Measurements from ENCODE around the gene ADK. TPM values are rescaled to one million over a fixed set of nuclear protein-coding genes. Genes with fewer than 3 reads are reported as not detected.

Gene ADK
- total RNA-seq, 1 experiment from 2014 or later, result 26.5 TPM

DNA sequence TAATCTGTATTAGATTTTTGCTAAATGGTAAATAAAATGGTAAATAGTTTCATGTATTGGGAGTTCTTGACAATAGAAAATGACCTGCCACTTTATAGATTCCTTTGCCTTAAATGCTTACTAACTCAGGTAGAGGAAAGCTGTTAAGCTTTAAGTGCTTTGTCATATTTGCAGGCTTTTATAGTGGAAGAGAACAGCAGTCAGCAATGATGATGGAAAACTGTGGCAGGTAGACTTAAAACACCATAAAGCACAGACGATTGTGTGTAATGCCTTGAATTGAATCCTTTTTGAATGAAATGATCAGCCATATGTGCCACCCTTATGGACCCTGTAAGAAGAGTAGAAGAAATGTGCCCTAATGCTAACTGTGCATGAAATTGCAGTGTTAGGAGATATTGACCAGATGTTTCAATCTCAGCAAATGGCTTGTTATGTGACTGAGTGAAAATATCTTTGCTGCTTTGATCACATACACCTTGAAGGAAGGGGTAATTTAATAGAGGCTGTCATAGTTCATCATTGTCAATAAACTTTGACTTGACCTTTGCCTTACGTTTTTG is 230.4 kb downstream of the ADK start:
- H3K36me3 ChIP-seq, result no peaks in the 10 kb centered on the region
- H3K4me3 ChIP-seq, result no peak overlapping the region

DNA sequence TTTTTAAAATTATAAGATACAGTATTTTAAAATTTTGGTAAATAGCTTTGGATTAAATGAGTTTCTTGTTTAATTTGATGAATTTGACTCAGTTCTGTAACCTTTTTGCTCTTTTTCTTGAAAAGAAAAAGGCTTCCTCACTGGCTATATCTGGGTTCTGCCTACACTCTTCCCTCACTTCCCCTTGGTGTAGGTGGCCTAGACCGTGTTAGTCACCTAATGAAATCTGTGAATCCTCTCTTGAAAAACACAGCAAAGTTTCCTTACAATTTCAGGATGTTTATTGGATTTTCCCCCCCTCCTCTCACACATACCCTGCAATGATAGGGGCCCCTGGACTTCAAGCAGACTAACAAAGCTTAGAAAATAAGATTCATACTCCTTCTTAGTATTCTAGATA is 231.6 kb downstream of the ADK start:
- DNase-seq, result no peak

More for the DNA sequence above, 230.4 kb downstream of the ADK start:
- Histone ChIP-seq H3K27me3 (no peaks in the 10 kb centered on the region), H3K9me3 (no peaks in the 10 kb centered on the region)
- DNase-seq, result no peak

DNA sequence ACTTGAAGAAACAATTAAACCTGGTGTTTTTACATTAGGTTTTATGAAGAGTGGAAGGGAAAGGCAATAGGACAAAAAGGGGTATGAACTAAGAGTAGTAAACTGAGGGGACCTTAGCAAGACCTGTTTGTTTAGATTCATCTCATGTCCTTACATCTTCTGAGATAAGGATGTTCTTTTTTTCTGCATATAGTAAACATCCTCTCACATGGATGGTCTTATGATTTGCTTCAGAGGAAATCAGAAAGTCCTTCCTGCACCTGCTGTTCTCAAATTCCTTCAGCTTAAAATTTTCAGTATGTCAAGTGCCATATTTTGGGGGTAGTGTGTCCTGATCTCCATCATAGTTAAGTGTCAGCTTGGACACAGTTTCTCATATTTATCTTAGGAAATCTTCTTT is 232.6 kb downstream of the ADK start:
- H3K36me3 ChIP-seq, result no peaks in the 10 kb centered on the region
- DNase-seq, result no peak
- H3K4me3 ChIP-seq, result no peak overlapping the region
- H3K9me3 ChIP-seq, result no peaks in the 10 kb centered on the region
- no peaks in the 10 kb centered on the region for H3K27me3 ChIP-seq

More for the DNA sequence above, 231.6 kb downstream of the ADK start:
- Histone ChIP-seq H3K27me3 (no peaks in the 10 kb centered on the region), H3K9me3 (no peaks in the 10 kb centered on the region), H3K36me3 (no peaks in the 10 kb centered on the region), H3K4me3 (no peak overlapping the region)

DNA sequence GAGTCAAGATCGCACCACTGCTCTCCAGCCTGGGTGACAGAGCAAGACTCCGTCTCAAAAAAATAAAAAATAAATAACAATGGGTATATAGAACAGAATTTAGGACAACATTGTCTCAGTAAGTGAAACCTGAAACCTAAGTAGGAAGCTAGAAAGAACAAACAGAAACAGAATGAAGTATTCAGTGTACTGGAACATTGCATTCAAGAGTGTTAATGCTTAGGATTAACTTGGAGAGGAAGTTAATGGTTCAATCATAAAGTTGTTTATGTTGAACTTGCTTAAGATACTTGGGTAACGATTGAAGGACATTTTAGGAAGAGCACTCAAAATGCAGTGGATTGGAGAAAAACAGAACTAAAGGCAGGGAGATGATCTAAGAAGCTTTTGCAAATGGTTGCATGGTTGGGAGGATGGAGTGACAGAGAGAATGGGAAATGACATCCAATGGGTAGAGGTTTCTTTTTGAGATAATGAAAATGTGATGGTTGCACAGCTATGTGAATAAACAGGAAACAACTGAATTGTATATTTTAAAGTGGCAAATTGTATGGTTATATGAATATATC is 233.7 kb downstream of the ADK start:
- Histone ChIP-seq H3K27me3 (no peaks in the 10 kb centered on the region), H3K36me3 (no peaks in the 10 kb centered on the region), H3K4me3 (no peak overlapping the region), H3K9me3 (no peaks in the 10 kb centered on the region)
- DNase-seq, result no peak

DNA sequence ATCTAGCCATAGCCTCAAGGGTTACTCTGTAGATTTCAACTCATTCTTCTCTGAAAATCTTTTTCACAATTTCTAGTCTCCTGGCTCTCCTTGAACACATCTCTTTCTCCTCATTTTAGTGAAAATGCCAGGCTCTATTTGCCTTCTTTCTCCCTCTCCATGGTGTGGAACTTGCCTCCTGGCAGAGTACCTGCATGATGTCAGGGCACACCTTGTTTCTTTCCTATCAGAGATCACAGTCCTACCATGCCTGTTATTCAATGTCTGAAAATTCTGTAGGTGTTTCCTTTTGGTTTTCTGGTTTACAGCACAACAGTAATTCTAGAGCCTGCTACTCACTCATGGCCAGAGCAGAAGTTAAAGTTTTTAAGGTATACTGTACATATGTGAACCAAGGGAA is 237.8 kb downstream of the ADK start:
- Histone ChIP-seq H3K4me3 (no peak overlapping the region), H3K36me3 (no peaks in the 10 kb centered on the region; the same call in 1 of the 2 replicates), H3K27me3 (no peaks in the 10 kb centered on the region), H3K9me3 (no peaks in the 10 kb centered on the region; the same call in none of the 2 replicates)
- no peak for DNase-seq

DNA sequence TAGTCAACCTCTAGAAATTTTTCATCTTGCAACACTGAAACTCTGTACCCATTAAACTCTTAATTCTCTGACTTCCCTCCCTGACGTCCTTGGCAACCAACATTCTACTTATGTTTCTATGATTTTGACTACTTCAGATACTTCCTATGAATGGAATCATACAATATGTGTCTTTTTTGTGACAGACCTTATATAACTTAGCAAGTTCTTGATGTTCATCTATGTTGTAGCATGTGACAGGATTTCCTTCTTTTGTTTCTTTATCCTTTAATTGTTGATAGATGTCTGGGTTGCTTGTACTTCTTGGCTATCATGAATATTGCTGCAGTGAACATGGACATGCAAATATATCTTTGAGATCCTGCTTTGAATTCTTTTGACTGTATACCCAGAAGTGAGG is 240.8 kb downstream of the ADK start:
- H3K36me3 ChIP-seq, result no peaks in the 10 kb centered on the region; the same call in 1 of the 2 replicates
- no peak overlapping the region for H3K4me3 ChIP-seq
- H3K9me3 ChIP-seq, result no peaks in the 10 kb centered on the region; the same call in none of the 2 replicates
- no peak for DNase-seq
- H3K27me3 ChIP-seq, result no peaks in the 10 kb centered on the region

DNA sequence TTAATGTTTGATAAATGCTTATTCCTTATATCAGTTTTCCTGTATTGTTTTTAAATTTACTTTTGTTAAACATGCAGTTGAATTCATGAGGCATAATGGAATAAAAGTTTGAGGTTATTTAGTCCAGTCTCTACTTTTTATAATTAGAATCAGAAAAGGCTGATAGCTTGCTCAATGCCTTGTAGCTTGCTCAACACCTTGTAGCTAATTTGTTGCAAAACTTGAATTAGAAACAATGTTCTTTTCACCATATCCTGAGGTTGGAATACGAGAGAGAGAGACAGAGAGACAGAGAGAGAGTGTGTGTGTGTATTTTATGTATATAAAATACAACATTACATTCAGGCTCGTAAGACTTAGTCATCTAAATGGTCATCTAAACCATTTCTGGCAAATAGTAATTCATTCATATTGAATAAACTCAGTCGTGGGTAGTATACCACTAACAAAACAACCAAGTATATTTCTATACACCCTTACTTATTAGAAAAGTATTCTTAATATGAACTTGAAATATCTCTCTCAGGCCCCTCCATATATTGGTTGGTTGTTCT is 243.5 kb downstream of the ADK start:
- Histone ChIP-seq H3K9me3 (no peaks in the 10 kb centered on the region; the same call in none of the 2 replicates), H3K27me3 (no peaks in the 10 kb centered on the region), H3K36me3 (no peaks in the 10 kb centered on the region; the same call in 1 of the 2 replicates), H3K4me3 (no peak overlapping the region)
- no peak for DNase-seq

DNA sequence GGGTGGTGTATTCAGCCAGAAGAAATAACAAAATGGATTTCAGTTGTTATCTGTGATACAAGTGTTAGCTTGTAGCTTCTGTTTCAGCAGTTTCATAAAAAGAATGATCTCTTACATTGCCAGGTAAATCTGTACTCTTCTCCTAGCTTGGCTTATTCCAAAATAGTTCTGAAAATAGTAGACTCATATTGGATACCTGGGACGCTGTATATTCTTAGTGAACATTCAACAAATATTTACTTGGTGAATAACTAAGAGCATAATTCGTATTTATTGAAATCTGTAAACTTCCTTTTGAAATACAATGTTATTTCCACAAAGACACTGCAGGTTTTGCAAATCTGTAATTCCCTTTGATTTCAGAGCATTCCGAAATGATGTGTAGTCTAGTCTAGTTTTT is 249.2 kb downstream of the ADK start:
- Histone ChIP-seq H3K27me3 (no peaks in the 10 kb centered on the region), H3K9me3 (no peaks in the 10 kb centered on the region; the same call in 1 of the 2 replicates), H3K36me3 (no peaks in the 10 kb centered on the region), H3K4me3 (no peak overlapping the region)
- no peak for DNase-seq

DNA sequence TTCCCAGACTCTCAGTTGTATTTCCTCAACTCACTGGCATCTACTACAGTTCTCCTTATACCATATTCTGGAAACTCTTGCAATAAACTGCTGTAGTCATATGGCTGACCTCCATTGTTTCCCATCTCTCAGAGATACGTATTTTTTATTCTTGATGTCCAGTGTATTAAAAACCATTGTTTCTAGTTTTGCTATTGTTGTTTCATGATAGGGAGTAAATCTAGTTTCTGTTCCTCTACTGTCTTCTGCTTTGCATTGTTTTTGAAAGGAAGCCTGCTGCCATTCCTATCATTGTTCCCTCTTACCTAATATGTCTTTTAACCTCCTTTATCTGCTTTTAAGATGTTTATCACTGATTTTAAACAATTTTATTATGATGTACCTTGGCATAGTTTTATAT is 255.0 kb downstream of the ADK start:
- H3K4me3 ChIP-seq, result no peak overlapping the region
- no peaks in the 10 kb centered on the region for H3K27me3 ChIP-seq
- H3K36me3 ChIP-seq, result no peaks in the 10 kb centered on the region
- DNase-seq, result no peak
- peaks cover 3% of the 10 kb centered on the region; the same call in 1 of the 2 replicates for H3K9me3 ChIP-seq

DNA sequence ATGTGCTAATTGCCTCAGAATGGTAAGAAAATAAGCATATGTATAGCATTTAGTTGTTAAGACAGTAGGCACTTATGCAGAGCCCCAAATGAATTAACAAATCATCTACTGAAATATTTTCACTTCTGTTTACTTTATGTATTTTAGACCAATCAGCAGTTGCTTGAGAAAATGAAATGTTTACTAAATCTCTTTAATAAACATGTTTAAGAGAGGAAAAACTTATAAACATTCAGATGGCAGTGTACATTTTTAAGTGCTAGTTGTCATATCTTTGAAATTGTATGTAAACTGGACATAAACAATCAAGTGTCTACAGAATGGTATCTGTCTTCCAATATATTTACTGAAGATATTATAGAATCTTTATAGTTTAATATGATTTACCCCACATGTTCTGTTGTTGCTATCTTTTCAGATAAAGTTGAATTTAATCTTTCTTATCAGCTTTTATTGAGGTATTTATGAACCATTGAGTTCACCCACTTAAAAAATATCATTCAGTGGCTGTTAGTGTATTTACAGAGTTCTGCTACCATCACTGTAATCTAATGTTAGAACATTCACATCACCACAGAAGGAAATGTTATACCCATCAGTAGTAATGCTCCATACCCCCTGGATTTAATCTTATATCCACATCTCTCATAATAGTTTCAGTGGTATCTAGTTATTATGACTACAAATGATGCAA is 264.3 kb downstream of the ADK start:
- Histone ChIP-seq H3K9me3 (no peaks in the 10 kb centered on the region), H3K27me3 (no peaks in the 10 kb centered on the region), H3K4me3 (no peak overlapping the region), H3K36me3 (no peaks in the 10 kb centered on the region)
- no peak for DNase-seq

DNA sequence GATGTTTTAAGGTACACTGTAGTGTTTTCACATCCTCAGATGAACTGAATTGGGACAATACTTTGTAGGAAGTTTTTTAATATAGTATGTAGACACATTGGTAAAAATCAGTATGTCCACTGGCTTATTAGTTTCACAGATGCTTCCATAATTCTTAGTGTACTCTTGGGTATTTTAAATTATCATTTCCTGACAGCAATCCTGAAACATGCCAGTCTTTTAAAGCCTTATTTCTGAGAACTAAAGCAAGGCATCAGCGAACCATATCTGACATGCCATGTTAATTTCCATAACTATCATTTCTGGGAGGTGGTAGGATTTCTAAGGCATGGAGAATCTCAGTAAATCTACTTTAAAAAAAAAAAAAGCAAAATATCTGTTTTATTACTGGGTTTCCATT is 266.4 kb downstream of the ADK start:
- Histone ChIP-seq H3K9me3 (no peaks in the 10 kb centered on the region), H3K36me3 (no peaks in the 10 kb centered on the region), H3K27me3 (no peaks in the 10 kb centered on the region), H3K4me3 (no peak overlapping the region)
- DNase-seq, result no peak

DNA sequence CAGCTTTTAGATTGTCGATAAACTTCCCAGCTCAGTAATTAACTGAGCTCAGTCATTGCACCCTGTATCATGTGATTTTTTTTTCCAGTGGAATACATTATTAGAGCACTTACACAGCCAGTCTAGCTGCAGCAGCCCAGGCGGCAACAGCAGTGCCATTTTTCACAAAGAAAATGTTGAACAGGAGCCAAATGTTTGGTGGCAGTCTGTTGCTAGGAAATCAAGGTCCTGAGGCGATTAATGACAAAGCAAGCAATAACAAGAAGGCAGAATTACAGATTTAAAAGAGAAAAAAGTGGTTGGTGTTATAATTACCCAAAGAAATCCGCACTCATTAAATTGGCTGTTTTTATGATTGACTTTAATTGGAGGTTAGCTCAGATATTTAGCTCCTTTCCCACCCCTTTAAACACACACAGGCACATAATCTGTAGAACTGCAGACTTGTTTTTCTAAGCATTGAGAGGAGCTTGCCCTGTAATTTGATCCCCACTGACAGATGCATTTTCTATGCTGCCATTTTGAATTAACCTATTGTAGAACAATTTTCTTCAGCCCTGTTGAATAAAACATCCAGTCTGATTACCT is 267.4 kb downstream of the ADK start:
- H3K27me3 ChIP-seq, result no peaks in the 10 kb centered on the region
- no peaks in the 10 kb centered on the region for H3K9me3 ChIP-seq
- H3K4me3 ChIP-seq, result no peak overlapping the region
- H3K36me3 ChIP-seq, result no peaks in the 10 kb centered on the region
- no peak for DNase-seq

DNA sequence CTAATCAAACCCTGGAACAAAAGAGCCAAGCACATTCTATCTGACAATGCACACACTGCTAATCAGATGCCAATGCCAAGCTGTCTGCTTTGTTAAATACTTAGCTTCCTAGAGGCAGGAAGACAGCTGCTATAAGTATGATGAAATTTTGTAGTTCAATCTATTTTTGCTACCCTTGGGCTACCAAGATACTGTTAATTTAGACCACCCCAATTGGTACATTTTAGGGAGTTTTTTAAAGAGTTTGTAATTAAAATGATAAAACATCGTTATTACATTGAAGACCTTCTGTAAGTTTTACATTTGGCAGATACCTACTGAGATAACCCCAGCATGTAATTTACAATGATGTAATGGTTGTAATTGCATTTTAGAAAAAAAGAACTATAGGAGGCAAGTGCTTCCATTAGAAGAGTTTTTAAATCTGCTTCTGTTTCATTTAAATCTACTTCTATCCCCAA is 268.5 kb downstream of the ADK start:
- no peak for DNase-seq
- no peak overlapping the region for H3K4me3 ChIP-seq
- no peaks in the 10 kb centered on the region for H3K36me3 ChIP-seq
- H3K27me3 ChIP-seq, result no peaks in the 10 kb centered on the region
- H3K9me3 ChIP-seq, result no peaks in the 10 kb centered on the region

DNA sequence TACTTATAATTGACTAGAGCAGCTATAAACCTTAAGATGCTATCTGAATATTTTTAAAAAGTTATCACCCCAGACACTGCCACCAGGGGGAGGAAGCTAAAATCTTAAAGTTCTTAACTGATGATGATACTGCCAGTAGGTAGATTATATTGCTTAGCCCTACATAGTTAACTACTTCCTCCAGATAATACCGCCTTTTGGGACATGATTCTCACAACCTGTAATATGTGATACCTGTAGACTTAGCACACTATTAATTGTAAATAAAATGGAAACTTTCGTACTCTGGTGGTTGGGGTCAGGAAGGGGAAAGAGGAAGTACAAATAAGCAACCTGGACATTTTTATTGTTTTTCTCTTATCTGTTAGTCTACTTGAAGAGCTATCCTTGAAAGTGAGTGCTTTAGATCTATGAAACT is 268.9 kb downstream of the ADK start:
- no peak for DNase-seq
- Histone ChIP-seq H3K9me3 (no peaks in the 10 kb centered on the region), H3K27me3 (no peaks in the 10 kb centered on the region), H3K36me3 (no peaks in the 10 kb centered on the region), H3K4me3 (no peak overlapping the region)

DNA sequence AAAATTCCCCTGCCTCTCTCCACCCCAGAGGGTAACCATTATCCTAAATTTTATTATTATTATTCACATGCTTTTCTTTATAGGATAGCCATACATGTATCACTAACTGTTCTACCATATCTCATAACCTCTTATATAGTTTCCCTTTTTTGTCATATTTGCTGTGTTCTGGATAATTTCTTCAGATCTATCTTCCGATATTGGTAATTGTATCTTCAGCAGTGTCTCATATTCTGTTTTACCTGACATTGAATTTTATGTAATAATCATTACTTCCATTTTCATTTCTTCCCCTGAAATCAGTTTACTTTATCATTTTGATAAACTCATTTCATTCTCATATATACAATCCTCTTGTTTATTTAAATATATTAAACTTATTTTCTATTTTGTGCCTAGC is 273.5 kb downstream of the ADK start:
- H3K4me3 ChIP-seq, result no peak overlapping the region
- H3K36me3 ChIP-seq, result no peaks in the 10 kb centered on the region
- H3K27me3 ChIP-seq, result no peaks in the 10 kb centered on the region
- H3K9me3 ChIP-seq, result no peaks in the 10 kb centered on the region
- DNase-seq, result no peak

DNA sequence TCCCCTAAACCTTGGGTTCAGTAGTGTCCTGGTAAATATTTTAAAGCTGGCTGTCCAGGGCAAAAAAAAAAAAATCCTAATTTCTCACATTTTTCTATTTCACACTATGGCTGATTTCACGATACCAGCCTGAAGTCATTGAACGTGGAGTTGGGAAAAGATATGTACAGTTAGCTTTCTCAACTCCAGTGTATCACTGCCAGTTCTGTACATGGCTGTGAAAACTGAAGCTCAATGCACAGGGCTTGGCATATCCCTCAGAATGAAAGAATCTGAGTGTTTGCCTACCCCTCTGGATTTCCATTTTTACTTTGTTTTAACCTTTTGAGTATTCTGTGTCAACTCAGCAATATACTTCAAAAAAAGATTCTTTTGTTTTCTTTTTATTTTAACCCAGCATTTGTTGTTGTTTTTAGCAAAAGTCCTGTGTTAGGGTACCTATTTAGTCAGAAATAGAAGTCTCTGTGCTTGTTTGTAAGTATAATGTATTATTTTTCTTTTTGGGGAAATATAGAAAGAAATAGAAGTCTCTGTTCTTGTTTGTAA is 274.5 kb downstream of the ADK start:
- H3K36me3 ChIP-seq, result no peaks in the 10 kb centered on the region
- H3K27me3 ChIP-seq, result no peaks in the 10 kb centered on the region
- no peak overlapping the region for H3K4me3 ChIP-seq
- DNase-seq, result no peak
- no peaks in the 10 kb centered on the region for H3K9me3 ChIP-seq

DNA sequence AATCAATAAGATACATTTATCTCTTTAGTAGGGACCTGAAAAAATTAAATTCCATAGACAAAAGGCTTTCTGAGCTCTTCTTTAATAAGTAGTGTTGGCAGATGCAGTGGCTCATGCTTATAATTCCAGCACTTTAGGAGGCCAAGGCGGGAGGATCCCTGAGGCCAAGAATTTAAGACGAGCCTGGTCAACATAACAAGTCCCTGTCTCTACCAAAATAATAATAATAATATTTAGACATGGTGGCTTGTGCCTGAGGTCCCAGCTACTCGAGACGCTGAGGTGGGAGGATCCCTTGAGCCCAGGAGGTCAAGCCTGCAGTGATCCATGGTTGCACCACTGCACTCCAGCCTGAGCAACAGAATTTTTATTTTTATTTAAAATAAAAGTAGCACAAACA is 280.8 kb downstream of the ADK start:
- DNase-seq, result no peak
- Histone ChIP-seq H3K27me3 (no peaks in the 10 kb centered on the region), H3K9me3 (no peaks in the 10 kb centered on the region), H3K4me3 (no peak overlapping the region), H3K36me3 (no peaks in the 10 kb centered on the region)

Measured in MG63 (cell line).